AML-193 (cell line): ENCODE results near the gene FABP3.

ENCODE experiments used
- DNase-seq, 2 experiments: peaks; one replicate each; lab custom pipeline; 2025; lab: John Stamatoyannopoulos, UW

FABP3 gene

GRCh38 chr1:31373056-31373896, at the start of gene FABP3:
TSS of gene FABP3 (minus strand) at chr1:31373076. CDS start at chr1:31373014, 62 bp downstream.
- peak in 1 of 2 experiments; percentile 2 for DNase-seq

DNA sequence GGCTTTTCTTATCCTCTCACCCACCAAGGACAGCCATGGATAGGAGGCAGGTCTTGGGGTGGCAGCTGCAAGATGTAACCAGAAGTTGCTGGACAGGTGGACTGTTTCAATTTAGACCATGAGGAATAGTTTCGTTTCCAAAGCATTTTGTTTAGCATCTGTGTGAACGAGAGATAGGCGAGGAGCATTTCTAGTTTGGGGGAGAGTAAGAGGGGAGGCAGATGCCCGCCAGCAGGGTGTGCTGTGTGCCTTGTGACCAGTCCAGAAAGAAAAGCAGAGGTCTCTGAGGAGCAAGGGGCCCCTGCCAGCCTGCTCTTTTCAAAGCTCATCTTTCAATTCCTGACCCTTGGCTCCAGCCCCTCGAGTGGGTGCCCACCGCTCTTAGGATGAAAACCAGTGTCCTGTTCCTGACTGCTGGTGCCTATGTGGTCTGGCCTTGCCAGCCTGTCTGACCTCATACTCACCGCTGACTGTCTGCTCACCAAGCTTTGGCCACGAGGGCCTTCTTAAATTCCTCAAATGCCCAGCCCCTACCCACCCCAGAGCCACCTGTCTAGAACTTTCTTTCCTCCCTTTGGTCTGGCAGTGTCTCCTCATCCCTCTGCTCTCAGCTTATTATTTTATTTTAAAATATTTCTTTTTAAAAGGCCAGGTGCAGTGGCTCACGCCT, 48.6 kb upstream of the FABP3 start:
- no peak for DNase-seq

DNA sequence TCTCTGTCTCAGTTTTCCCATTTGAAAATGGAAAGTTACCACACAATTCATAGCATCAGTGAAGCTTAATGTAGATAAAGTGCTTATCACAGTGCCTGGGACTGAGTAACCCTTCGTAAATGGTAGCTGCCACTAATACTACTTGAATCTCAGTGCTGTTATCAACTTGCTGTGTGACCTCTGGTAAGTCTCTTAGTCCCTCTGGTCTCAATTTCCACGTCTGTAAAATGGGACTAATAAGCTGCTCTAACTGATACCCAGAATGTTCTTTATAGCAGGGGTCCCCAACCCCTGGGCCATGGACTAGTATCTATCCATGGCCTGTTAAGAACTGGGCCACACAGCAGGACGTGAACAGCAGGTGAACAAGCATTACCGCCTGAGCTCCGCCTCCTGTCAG, 47.8 kb upstream of the FABP3 start:
- DNase-seq, result no peak

DNA sequence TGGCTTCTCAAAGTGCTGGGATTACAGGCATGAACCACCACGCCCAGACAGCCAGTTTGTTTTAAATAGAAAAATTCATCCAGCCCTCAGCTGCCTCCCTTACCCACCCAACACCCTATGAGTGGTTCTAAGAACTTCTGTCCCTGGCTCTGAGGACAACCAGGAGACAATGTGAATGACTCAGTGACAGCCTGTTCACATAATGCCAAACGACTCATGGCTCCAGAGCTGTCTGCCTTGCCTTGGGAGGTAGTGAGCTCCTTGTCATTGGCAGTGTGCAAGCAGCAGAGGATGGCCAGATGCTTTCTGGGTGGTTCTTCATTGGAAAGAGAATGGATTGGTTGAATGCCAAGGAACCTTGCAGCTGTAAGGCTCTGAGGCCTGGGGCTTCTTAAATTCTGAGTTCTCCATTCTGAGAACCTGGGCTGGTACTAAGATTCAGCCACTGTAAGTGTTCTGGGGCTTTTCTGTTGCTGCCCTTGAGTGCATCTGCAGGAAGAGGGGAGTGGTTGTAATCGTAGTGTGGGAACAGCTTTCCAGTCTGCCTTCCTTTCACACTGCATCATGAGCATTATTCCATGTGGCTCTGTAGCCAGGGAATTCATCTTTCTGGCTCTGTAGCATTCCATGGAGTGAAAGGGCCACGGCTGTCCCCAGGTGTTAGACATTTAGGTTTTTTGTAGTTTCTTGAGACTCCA, 45.9 kb upstream of the FABP3 start:
- no peak for DNase-seq

DNA sequence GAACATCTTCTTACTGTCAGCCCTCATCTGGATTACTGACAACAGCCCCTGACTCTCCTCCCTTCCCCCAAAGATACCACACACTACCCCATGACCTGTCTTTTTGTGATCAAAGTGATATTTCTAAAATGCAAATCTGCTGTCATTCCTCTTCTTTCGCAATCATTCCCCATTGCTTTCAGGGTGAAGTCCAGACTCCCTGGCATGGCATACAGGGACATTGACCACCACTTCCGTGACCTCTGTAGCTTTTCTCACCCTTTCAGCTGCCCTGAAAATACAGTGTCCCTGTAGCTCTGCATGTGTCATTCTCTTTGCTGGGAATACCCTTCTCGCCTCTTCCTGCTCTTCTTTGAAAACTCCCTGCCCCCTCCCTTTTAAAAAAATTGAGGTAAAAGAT, 44.3 kb upstream of the FABP3 start:
- no peak for DNase-seq

DNA sequence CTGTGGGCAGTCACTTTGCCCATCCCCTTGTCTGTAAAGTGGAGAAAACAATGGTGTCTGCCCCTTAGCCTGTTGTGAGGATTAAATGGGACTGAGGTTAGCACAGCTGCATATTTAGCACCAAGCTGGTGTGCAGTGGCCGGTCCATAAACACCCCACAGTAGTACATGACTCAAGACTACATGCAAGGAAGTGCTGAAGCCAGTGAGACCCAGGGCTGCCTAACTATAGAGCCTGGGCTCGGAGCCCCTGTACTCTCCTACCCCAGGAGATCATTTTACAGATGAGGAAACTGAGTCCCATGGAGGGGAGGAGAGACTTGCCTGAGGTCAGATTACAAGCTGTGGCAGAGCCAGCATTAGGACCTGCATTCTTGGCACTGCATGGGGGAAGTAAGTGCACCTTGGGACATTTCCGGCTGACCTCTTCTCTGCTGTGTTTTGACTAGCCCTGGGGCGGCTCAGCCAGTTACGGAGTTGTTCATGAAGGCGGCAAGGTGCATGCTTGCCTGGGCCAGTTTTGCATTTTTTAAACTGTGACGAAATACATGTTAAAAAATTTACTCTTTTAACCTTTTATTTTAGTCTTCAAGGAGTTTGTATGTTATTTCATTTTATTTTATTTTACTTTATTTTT, 43.3 kb upstream of the FABP3 start:
- DNase-seq, result no peak

- no peak for DNase-seq
Measured at GRCh38 chr1:31415658-31416057, 42.8 kb upstream of the FABP3 start.

DNA sequence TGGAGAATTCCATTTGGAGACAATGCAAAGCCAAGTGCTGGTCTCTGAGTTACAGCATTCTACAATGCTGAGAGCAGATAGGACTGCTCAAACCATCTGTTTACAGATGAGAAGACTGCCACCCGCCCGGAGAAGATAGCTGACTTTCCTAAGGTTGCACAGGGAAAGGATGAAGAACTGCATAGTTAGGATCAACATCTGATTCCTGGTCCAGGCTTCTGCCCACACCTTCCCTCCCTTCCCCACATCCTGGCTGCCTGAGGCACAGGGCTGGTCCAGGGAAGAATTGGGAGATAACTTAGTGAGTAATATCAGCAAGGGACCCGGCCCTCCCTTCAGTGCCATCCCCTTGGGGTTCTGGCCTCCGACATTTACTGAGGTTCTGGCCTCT, 42.1 kb upstream of the FABP3 start:
- no peak for DNase-seq

GRCh38 chr1:31413405-31414001, 40.6 kb upstream of the FABP3 start:
- DNase-seq, result peak; percentile 55 to 68

- DNase-seq, result no peak
Measured at GRCh38 chr1:31412732-31413404, 40.0 kb upstream of the FABP3 start, which contains the start of gene SERINC2. TSS of gene SERINC2 (plus strand) at chr1:31413213. CDS start at chr1:31413266, 53 bp downstream.

GRCh38 chr1:31412205-31412604, 39.3 kb upstream of the FABP3 start:
- DNase-seq, result no peak

GRCh38 chr1:31410871-31411270, 38.0 kb upstream of the FABP3 start:
- DNase-seq, result no peak

- no peak for DNase-seq
Measured at GRCh38 chr1:31409946-31410858, 37.3 kb upstream of the FABP3 start.

DNA sequence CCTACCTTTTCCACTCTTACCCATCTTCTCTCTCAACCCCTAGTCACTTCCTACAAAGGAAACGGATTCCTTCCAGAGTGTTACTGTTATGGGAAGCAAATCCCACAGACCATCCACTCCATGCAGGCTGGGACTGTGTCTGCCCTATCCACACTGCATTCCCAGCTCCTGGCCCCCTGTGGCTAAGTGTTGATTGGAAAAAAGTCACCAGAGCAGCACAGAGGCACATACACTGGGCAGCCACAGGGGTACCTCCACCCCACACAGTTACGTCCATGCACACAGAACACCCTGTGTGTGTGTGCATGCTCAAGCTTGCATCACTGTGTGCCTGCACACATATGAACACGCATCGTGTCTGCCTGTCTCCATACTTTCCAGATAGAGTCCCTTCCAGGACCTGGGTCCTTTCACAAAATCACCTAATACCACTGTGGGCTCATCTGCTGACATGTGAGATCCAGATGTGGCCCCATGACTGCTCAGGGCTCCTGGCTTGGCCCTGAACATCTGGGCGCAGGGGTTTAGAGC, 36.0 kb upstream of the FABP3 start:
- no peak for DNase-seq

- no peak for DNase-seq
Measured at GRCh38 chr1:31407029-31407626, 34.3 kb upstream of the FABP3 start.

- no peak for DNase-seq
Measured at GRCh38 chr1:31405578-31406245, 32.8 kb upstream of the FABP3 start.

- DNase-seq, result no peak
Measured at GRCh38 chr1:31401241-31401640, 28.4 kb upstream of the FABP3 start.

DNA sequence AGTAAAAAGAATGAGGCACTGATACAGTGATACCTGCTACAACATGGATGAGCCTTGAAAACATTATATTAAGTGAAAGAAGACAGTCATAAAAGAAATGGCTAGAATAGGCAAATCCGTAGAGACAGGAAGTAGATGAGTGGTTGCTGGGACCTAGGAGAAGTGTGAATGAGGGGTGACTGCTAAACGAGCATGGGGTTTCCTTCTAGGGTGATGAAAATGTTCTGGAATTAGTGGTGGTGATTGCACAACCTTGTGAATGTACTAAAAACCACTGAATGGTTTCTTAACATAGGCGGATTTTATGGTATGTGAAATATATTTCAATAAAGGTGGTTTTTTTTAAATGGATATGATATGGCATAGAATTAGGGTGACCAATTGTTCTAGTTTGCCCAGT, 27.5 kb upstream of the FABP3 start:
- peak; percentile 83 to 90 for DNase-seq

- peak in 1 of 2 experiments; percentile 23 for DNase-seq
Measured at GRCh38 chr1:31399976-31400375, 27.1 kb upstream of the FABP3 start.
